Measurements from ENCODE around the gene TSKU. TPM values are rescaled to one million over a fixed set of nuclear protein-coding genes. Genes with fewer than 3 reads are reported as not detected.

TSKU gene
- polyA plus RNA-seq, 1 of the 3 experiments (the other 2 are of a cell fraction): 20.7 TPM

DNA sequence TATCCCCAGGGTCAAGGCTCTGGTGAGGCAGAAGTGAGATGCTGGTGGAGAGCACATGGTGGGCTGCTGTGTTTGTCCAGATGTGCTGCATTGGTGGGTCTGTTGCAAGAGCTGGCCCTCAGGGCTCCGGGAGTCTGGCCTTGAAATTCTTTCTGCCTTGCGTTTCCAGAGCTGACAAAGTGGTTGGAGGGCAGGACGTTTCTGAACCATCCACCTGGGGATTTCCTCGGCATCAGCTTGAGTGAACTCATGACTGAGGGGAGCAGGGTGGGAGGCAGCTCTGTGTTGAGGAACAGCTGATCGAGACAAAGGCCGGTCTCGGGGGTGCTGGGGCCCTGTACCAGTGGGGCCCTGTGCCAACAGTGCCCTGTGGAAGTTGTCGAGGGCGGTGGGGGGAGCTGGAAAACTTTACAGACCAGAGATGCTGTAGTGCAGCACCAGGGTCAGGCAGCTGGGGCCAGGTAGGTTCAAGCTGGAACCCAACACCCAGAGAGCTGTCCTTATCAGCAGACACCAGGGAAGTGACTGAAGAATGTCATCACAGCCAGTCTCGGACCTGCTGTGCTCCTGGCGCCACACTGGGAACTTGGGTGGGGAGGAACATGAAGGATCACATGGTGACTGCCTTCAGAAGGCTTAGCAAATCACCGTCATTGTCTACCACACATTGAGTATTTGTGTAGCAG is 4.9 kb downstream of the TSKU start:
- DNase-seq: peak; percentile 74
- Histone ChIP-seq H4K20me1 (ENCODE audit: insufficient read depth) (peaks cover 86% of the 10 kb centered on the region), H3K9me3 (no peaks in the 10 kb centered on the region), H3K36me3 (replicated peaks in 1 of 2; ENCODE audit: control insufficient read depth in 1 of 2, insufficient read depth in 2 of 2, low read length in 1 of 2) (no peaks in the 10 kb centered on the region), H3F3A (replicated peaks; ENCODE audit: insufficient read depth) (no peaks in the 10 kb centered on the region), H3K9me2 (no peaks in the 10 kb centered on the region), H3K27ac (ENCODE audit: low read depth in 2 of 2, low read length in 1 of 2) (peak overlapping the region in 1 of 2 experiments; percentile 62; a peak in 2 of 4 replicates), H2AFZ (ENCODE audit: low read depth) (no peak overlapping the region), H3K4me2 (no peak overlapping the region), H3K27me3 (ENCODE audit: insufficient read depth) (no peaks in the 10 kb centered on the region), H3K4me1 (ENCODE audit: control insufficient read depth in 1 of 2, insufficient read depth in 2 of 2, low read depth in 1 of 2, low read length in 1 of 2) (peaks cover 14 to 60% of the 10 kb centered on the region in 2 experiments; a peak in 3 of 4 replicates), H3K79me2 (ENCODE audit: insufficient read depth) (peaks cover 91% of the 10 kb centered on the region), H3K9ac (no peak overlapping the region), H3K4me3 (ENCODE audit: low read depth in 2 of 2, low read length in 1 of 2) (no peak overlapping the region)
- WGBS (ENCODE audit: low lambda C conversion rate): 66% methylated on average over 9 of the region's 12 CpGs
- TF ChIP-seq RXRA (IDR thresholded peaks at IDR 0.05; ENCODE audit: borderline replicate concordance, low read depth) (no peak), EP300 (IDR thresholded peaks at IDR 0.05; ENCODE audit: borderline replicate concordance in 1 of 2, low read depth in 1 of 2, low read length in 1 of 2) (peak in 1 of 2 experiments; percentile 40; a peak in 1 of 4 replicates), MXI1 (IDR thresholded peaks at IDR 0.05; ENCODE audit: low read depth, low read length) (peak; percentile 71; the same call in 1 of the 2 replicates), SIN3A (IDR thresholded peaks at IDR 0.05; ENCODE audit: borderline replicate concordance, low read depth, low read length) (no peak), FOSL2 (IDR thresholded peaks at IDR 0.05; ENCODE audit: borderline replicate concordance, low read depth) (no peak), RFX5 (IDR thresholded peaks at IDR 0.05; ENCODE audit: low read length) (no peak), TAF1 (IDR thresholded peaks at IDR 0.05; ENCODE audit: borderline replicate concordance, low read depth, low read length) (no peak)
- TF ChIP-seq, protein P1, sequence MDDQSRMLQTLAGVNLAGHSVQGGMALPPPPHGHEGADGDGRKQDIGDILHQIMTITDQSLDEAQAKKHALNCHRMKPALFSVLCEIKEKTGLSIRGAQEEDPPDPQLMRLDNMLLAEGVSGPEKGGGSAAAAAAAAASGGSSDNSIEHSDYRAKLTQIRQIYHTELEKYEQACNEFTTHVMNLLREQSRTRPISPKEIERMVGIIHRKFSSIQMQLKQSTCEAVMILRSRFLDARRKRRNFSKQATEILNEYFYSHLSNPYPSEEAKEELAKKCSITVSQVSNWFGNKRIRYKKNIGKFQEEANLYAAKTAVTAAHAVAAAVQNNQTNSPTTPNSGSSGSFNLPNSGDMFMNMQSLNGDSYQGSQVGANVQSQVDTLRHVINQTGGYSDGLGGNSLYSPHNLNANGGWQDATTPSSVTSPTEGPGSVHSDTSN (IDR thresholded peaks at IDR 0.05): no peak
- TF ChIP-seq, protein P2, sequence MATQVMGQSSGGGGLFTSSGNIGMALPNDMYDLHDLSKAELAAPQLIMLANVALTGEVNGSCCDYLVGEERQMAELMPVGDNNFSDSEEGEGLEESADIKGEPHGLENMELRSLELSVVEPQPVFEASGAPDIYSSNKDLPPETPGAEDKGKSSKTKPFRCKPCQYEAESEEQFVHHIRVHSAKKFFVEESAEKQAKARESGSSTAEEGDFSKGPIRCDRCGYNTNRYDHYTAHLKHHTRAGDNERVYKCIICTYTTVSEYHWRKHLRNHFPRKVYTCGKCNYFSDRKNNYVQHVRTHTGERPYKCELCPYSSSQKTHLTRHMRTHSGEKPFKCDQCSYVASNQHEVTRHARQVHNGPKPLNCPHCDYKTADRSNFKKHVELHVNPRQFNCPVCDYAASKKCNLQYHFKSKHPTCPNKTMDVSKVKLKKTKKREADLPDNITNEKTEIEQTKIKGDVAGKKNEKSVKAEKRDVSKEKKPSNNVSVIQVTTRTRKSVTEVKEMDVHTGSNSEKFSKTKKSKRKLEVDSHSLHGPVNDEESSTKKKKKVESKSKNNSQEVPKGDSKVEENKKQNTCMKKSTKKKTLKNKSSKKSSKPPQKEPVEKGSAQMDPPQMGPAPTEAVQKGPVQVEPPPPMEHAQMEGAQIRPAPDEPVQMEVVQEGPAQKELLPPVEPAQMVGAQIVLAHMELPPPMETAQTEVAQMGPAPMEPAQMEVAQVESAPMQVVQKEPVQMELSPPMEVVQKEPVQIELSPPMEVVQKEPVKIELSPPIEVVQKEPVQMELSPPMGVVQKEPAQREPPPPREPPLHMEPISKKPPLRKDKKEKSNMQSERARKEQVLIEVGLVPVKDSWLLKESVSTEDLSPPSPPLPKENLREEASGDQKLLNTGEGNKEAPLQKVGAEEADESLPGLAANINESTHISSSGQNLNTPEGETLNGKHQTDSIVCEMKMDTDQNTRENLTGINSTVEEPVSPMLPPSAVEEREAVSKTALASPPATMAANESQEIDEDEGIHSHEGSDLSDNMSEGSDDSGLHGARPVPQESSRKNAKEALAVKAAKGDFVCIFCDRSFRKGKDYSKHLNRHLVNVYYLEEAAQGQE (IDR thresholded peaks at IDR 0.05; ENCODE audit: low read depth, low read length): no peak
- CTCF ChIA-PET: interaction anchor here (1.2 to 5.2 kb wide), 6 partner anchors 10 to 258 kb away, joined by 5 to 38 read pairs (median 10); no protein-coding TSS in a partner anchor
- POLR2A ChIA-PET: no interaction called here

Data from SK-N-SH (cell line).